GM12878 (cell line): Measurements from ENCODE around the gene AFF2. TPM values are rescaled to one million over a fixed set of nuclear protein-coding genes. Genes with fewer than 3 reads are reported as not detected.

Experiments used
- ATAC-seq: fragments of 200-7000 bp; cut with Tn5 transposase; 3 replicates; pipeline ENCODE4 v1.9.1; 2020; ENCODE audit warnings: mild to moderate bottlenecking, moderate library complexity
- BruUV-seq: library from RNA; stranded (reverse); fragments of 400-500 nt; replicated peaks from 2 replicates; lab custom pipeline; 2021; lab: Mats Ljungman, UMichigan
- CTCF ChIA-PET: fragments of 300-600 bp; sonication (Branson Sonifier 250); formaldehyde crosslinking; extraction: SDS; loops from one replicate; lab custom pipeline; 2021; ENCODE audit warnings: inconsistent platforms; lab: Yijun Ruan, JAX
- POLR2A ChIA-PET: fragments of 350-600 bp; formaldehyde crosslinking; extraction: SDS; loops from one replicate; lab custom pipeline; 2021; ENCODE audit warnings: inconsistent platforms; lab: Charles Lee
- RAD21 ChIA-PET: fragments of 300-600 bp; sonication (Branson Sonifier 250); formaldehyde crosslinking; loops from one replicate; lab custom pipeline; 2023; ENCODE audit warnings: antibody characterized with exemption; ENCODE audit not compliant: unreplicated experiment; lab: Charles Lee
- SMC1A ChIA-PET: fragments of 300-600 bp; sonication (Branson Sonifier 250); formaldehyde crosslinking; loops from one replicate; lab custom pipeline; 2023; ENCODE audit not compliant: unreplicated experiment, uncharacterized antibody; lab: Charles Lee
- DNase-seq: peaks from one replicate; pipeline ENCODE4 v3.0.0-alpha.2; 2011; ENCODE audit warnings: low read depth, low spot score
- FAIRE-seq: peaks from 3 replicates; lab custom pipeline; 2011; peaks lifted over from hg19 to GRCh38; lab: Jason Lieb, UNC
- H2AFZ ChIP-seq: 2 replicates; pipeline ENCODE4 v1.6.0; 2011; ENCODE audit warnings: low read depth, low read length, control low read depth; ENCODE audit not compliant: control insufficient read depth
- H3K27ac ChIP-seq: 2 replicates; pipeline ENCODE4 v1.5.1; 2011; ENCODE audit warnings: control low read depth; ENCODE audit not compliant: control insufficient read depth, insufficient read depth
- H3K27me3 ChIP-seq, 2 experiments: replicated peaks in 1 of 2; 2 replicates each; pipeline versions ENCODE4 v1.6.0 to v1.6.1; 2011; ENCODE audit warnings: low read length in 1 of 2; ENCODE audit not compliant: control insufficient read depth in 2 of 2, insufficient read depth in 2 of 2
- H3K36me3 ChIP-seq, 2 experiments: 2 replicates each; pipeline ENCODE4 v1.5.1; 2011; ENCODE audit warnings: low read length in 1 of 2; ENCODE audit not compliant: control insufficient read depth in 2 of 2, insufficient read depth in 2 of 2
- H3K4me1 ChIP-seq: 2 replicates; pipeline ENCODE4 v1.6.1; 2011; ENCODE audit warnings: mild to moderate bottlenecking, low read length, moderate library complexity, mixed read lengths; ENCODE audit not compliant: control insufficient read depth, insufficient read depth
- H3K4me2 ChIP-seq: 2 replicates; pipeline ENCODE4 v1.6.0; 2011; ENCODE audit warnings: control low read depth; ENCODE audit not compliant: control insufficient read depth, insufficient read depth
- H3K4me3 ChIP-seq: fragments of 200-600 bp; sonication (generic); 2 replicates; pipeline ENCODE4 v1.5.1; 2016
- H3K79me2 ChIP-seq: 2 replicates; pipeline ENCODE4 v1.6.0; 2011; ENCODE audit warnings: low read length; ENCODE audit not compliant: control insufficient read depth, insufficient read depth
- H3K9ac ChIP-seq: 2 replicates; pipeline ENCODE4 v1.8.0; 2011; ENCODE audit warnings: low read length, control low read depth, mixed read lengths; ENCODE audit not compliant: control insufficient read depth, insufficient read depth
- H3K9me3 ChIP-seq: replicated peaks from 3 replicates; pipeline ENCODE4 v1.5.1; 2011; ENCODE audit warnings: mild to moderate bottlenecking, low read length; ENCODE audit not compliant: control insufficient read depth, insufficient read depth
- H4K20me1 ChIP-seq: 2 replicates; pipeline ENCODE4 v1.6.0; 2011; ENCODE audit not compliant: control insufficient read depth, insufficient read depth
- BRCA1 ChIP-seq: IDR thresholded peaks from 2 replicates; pipeline ENCODE4 v1.6.1; 2011; ENCODE audit warnings: low read depth, low read length, improper control_type of control experiment
- EED ChIP-seq: sonication (generic); IDR thresholded peaks from 2 replicates; pipeline ENCODE4 v1.6.1; 2016; ENCODE audit warnings: antibody characterized with exemption, low read depth
- FOXM1 ChIP-seq: IDR thresholded peaks from 2 replicates; pipeline ENCODE4 v1.6.1; 2012; ENCODE audit warnings: low read depth, mild to moderate bottlenecking, inconsistent platforms, low read length, moderate library complexity
- KLF5 ChIP-seq: fragments of 450-650 bp; IDR thresholded peaks from 2 replicates; pipeline ENCODE4 v1.6.1; 2014; ENCODE audit warnings: mild to moderate bottlenecking; ENCODE audit not compliant: partially characterized antibody
- LARP7 ChIP-seq: fragments of 450-650 bp; IDR thresholded peaks from 2 replicates; pipeline ENCODE4 v1.6.1; 2017; ENCODE audit warnings: mild to moderate bottlenecking
- MYC ChIP-seq: IDR thresholded peaks from 2 replicates; pipeline ENCODE4 v1.6.1; 2011; ENCODE audit warnings: mild to moderate bottlenecking, low read length, moderate library complexity, inconsistent platforms; ENCODE audit not compliant: insufficient read depth, insufficient replicate concordance, insufficient read length, severe bottlenecking
- NFIC ChIP-seq: IDR thresholded peaks from 2 replicates; pipeline ENCODE4 v1.6.1; 2012; ENCODE audit warnings: low read depth, mild to moderate bottlenecking, inconsistent platforms, low read length, moderate library complexity
- SIN3A ChIP-seq: IDR thresholded peaks from 2 replicates; pipeline ENCODE4 v1.6.1; 2012; ENCODE audit warnings: low read depth, low read length, improper control_type of control experiment
- YBX1 ChIP-seq: fragments of 450-650 bp; IDR thresholded peaks from 2 replicates; pipeline ENCODE4 v1.6.1; 2016; ENCODE audit warnings: antibody characterized with exemption
- ZNF207 ChIP-seq: fragments of 450-650 bp; IDR thresholded peaks from 2 replicates; pipeline ENCODE4 v1.6.1; 2014; ENCODE audit warnings: antibody characterized with exemption, mild to moderate bottlenecking, borderline replicate concordance
- WGBS: methylation state at CpG from one replicate; pipeline ENCODE4 v1.1.6; 2016; ENCODE audit warnings: low lambda C conversion rate; ENCODE audit not compliant: insufficient replicate concordance, insufficient coverage; ENCODE audit errors: missing lambda C conversion rate; 5-methylcytosine and 5-hydroxymethylcytosine counted together
- in situ Hi-C: fragments of 300-500 bp; cut with MboI; formaldehyde crosslinking; loops from 9 replicates; pipeline ENCODE4 v1.14.3; 2018; ENCODE audit warnings: mixed read lengths
- intact Hi-C: fragments of 100-400 bp; cut with micrococcal nuclease; formaldehyde crosslinking; loops from one replicate; pipeline ENCODE4 v1.14.2; 2022; ENCODE audit not compliant: unreplicated experiment
- polyA plus RNA-seq, 11 experiments: library from polyadenylated mRNA; depleted of rRNA in 4 of 11; unstranded in 6 of 11; stranded (reverse) in 5 of 11; fragments of >200 nt; fragmentation: Nextera tagmentation in 4 of 11; fragmentation: Illumina TruSeq in 1 of 11; extraction: Ambion mirVana in 4 of 11; extraction: Trizol in 1 of 11; gene quantifications; 1 replicate in 1 of 11; 2 replicates in 10 of 11; pipeline versions ENCODE4 v1.2.1 to v1.2.3, GENCODE V29; 2011 to 2016; ENCODE audit warnings: inconsistent platforms in 2 of 11, missing spikeins in 2 of 11, low read depth in 1 of 11
- total RNA-seq, 4 experiments: library from RNA; depleted of rRNA in 3 of 4; stranded (reverse); fragments of >200 nt in 3 of 4; fragmentation: Illumina TruSeq in 1 of 4; extraction: Trizol in 1 of 4; gene quantifications; 2 replicates each; pipeline versions ENCODE4 v1.2.1 to v1.2.3, GENCODE V29; 2013 to 2021
- TF ChIP-seq, protein P1 (sequence below): fragments of 450-650 bp; IDR thresholded peaks from 2 replicates; pipeline ENCODE4 v1.6.1; 2017; ENCODE audit warnings: mild to moderate bottlenecking
- TF ChIP-seq, protein P2 (sequence below): IDR thresholded peaks from 2 replicates; pipeline ENCODE4 v1.6.1; 2012; ENCODE audit warnings: low read depth, low read length, improper control_type of control experiment

AFF2 gene
- total and polyA plus RNA-seq, 10 of the 15 experiments (the other 5 are each of a cell fraction or from before 2014, with no cell fraction given), result under 0.01 to 0.03 TPM; not detected in 8

DNA sequence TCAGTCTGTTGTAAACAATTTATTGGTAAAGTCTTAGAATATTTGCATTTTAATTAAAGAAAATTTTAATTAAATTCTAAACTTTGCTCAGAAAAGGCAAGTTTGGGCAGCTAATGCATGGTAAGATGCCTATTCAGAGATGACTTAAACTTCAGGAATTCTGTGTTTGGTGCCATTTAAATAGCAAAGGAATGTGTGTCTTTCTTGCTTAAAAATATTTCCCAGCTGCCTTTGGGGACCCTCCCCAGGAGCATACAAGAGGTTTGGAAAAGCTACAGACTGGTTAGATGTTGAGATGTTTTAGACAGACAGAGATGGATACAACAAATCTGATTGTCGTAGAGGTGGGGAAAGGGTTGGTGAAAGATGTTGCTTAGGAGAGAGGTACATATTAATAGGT lies 36.5 kb downstream of the AFF2 start (continued):
- TF ChIP-seq, protein P1, sequence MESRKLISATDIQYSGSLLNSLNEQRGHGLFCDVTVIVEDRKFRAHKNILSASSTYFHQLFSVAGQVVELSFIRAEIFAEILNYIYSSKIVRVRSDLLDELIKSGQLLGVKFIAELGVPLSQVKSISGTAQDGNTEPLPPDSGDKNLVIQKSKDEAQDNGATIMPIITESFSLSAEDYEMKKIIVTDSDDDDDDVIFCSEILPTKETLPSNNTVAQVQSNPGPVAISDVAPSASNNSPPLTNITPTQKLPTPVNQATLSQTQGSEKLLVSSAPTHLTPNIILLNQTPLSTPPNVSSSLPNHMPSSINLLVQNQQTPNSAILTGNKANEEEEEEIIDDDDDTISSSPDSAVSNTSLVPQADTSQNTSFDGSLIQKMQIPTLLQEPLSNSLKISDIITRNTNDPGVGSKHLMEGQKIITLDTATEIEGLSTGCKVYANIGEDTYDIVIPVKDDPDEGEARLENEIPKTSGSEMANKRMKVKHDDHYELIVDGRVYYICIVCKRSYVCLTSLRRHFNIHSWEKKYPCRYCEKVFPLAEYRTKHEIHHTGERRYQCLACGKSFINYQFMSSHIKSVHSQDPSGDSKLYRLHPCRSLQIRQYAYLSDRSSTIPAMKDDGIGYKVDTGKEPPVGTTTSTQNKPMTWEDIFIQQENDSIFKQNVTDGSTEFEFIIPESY, result no peak
- TF ChIP-seq, protein P2, sequence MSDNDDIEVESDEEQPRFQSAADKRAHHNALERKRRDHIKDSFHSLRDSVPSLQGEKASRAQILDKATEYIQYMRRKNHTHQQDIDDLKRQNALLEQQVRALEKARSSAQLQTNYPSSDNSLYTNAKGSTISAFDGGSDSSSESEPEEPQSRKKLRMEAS, result no peak
- TF ChIP-seq EED, result no peak
- TF ChIP-seq, all 136 proteins: peak for 0

DNA sequence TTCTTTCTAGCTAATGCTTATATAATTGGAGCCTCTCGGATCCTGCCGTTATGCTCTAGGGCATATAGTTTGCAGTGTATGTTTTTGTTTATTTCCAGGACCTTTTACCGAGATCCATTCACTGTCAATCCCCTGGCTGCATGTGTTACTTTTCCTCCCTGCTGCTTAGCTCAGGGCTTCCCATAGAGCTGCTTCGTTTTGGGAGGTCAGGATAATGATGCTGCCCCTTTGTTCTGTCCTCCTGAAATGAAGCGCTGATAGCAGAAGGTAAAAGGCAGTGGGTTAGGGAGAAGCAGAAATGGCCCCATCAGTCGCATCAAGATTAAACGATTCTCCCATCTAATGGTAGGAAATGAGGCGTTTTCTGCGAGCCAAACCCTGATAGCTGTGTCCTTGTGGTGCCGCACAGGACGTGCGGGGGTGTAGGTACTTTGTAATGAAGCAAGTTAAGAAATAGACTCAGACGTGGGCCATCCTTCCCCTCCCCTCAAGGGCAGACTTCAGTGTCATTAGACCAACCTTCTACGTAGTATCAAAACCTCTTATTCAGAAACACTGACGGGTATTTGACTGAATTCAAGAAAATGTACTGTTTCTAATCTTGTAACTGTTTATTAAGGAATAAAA lies 37.3 kb downstream of the AFF2 start:
- H3K9me3 ChIP-seq, result no peaks in the 10 kb centered on the region
- H4K20me1 ChIP-seq, result no peaks in the 10 kb centered on the region
- no TSS peak for BruUV-seq
- DNase-seq, result no peak
- H3K79me2 ChIP-seq, result no peaks in the 10 kb centered on the region
- no peaks in the 10 kb centered on the region; a peak in 1 of 4 replicates for H3K27me3 ChIP-seq
- no peak overlapping the region for H3K4me3 ChIP-seq
- H3K4me2 ChIP-seq, result no peak overlapping the region
- POLR2A ChIA-PET, result no interaction called here
- 34% methylated on average over 15 of the region's 15 CpGs for WGBS
- no peak overlapping the region for H2AFZ ChIP-seq
- H3K27ac ChIP-seq, result no peak overlapping the region
- RAD21 ChIA-PET, result no interaction called here
- CTCF ChIA-PET, result interaction anchor here (3.5 kb wide), 1 partner anchor 8 kb away, joined by 21 read pairs; no protein-coding TSS in a partner anchor
- no peak overlapping the region for H3K9ac ChIP-seq
- ATAC-seq, result no peak
- TF ChIP-seq BRCA1 (no peak), LARP7 (no peak), NFIC (no peak), ZNF207 (no peak), SIN3A (no peak), FOXM1 (no peak), YBX1 (no peak), MYC (no peak), KLF5 (no peak)
- SMC1A ChIA-PET, result interaction anchor here (0.7 to 1.7 kb wide), 2 partner anchors 10 to 156 kb away, joined by 3 to 6 read pairs; no protein-coding TSS in a partner anchor
- no peaks in the 10 kb centered on the region for H3K4me1 ChIP-seq
- no peaks in the 10 kb centered on the region for H3K36me3 ChIP-seq
- in situ Hi-C loops, result no loop called here
- no peak for FAIRE-seq
- intact Hi-C loops, result loop anchor here (10.0 kb wide), 1 partner anchor 747 kb away; no protein-coding TSS in a partner anchor
